SK-N-MC (cell line): ENCODE data around the gene MVK.

Experiments used
- EZH2 ChIP-seq: fragments of 200-600 bp; sonication (generic); IDR thresholded peaks from one replicate; pipeline ENCODE4 v1.6.1; 2017; ENCODE audit warnings: antibody characterized with exemption
- FOXP2 ChIP-seq: optimal IDR thresholded peaks from 2 replicates; pipeline ENCODE3; 2011; ENCODE audit warnings: mild to moderate bottlenecking, moderate library complexity; ENCODE audit not compliant: insufficient read depth; ENCODE audit errors: extremely low read length, control extremely low read depth
- POLR2AphosphoS5 ChIP-seq: IDR thresholded peaks from 2 replicates; pipeline ENCODE4 v1.6.1; 2012; ENCODE audit warnings: mild to moderate bottlenecking, low read depth, low read length, borderline replicate concordance

GRCh38 chr12:109630107-109630506 is 56.5 kb downstream of the MVK start:
- TF ChIP-seq EZH2 (no peak), POLR2AphosphoS5 (no peak), FOXP2 (no peak)
